ENCODE measurements around the gene WSB2. TPM values are rescaled to one million over a fixed set of nuclear protein-coding genes. Genes with fewer than 3 reads are reported as not detected.

WSB2 gene
- total and polyA plus RNA-seq, 4 donors: 20.4 to 41.7 (median 28.3) TPM

- no peak for TF ChIP-seq ATF3 (IDR thresholded peaks at IDR 0.05)
- no peak for TF ChIP-seq GABPA (IDR thresholded peaks at IDR 0.05 in 1 of 2, conservative IDR thresholded peaks at IDR 0.05 in 1 of 2)
- no peak for TF ChIP-seq FOXA2 (IDR thresholded peaks at IDR 0.05)
- TF ChIP-seq JUND (IDR thresholded peaks at IDR 0.05): no peak
These were observed 75.8 kb downstream of the WSB2 start (continued) for GRCh38 chr12:117985182-117985581.

Small RNAs within 50 kb of the gene (small RNA-seq; reads per million reads assigned to genes)
- gene AC131159.1: not detected

Other genes with a start within 250 kb of the WSB2 start
- gene KSR2, start 92.2 kb downstream of the WSB2 start, total RNA-seq: under 1 TPM; under 0.01 TPM
- under 1 TPM in 1 of 2 donors, not detected in 1; 0.02 TPM for gene KSR2, start 92.2 kb downstream of the WSB2 start, polyA plus RNA-seq
- 10 to 100 TPM in 1 of 2 donors, 1 to 10 TPM in 1; 7.4 to 26.4 TPM for gene RFC5, start 44.5 kb downstream of the WSB2 start, total RNA-seq
- gene RFC5, start 44.5 kb downstream of the WSB2 start, polyA plus RNA-seq: 1 to 10 TPM; 5.4 to 6.0 TPM
- 10 to 100 TPM in 1 of 2 donors, 1 to 10 TPM in 1; 9.8 to 16.4 TPM for gene VSIG10, start 42.8 kb upstream of the WSB2 start, total RNA-seq
- gene VSIG10, start 42.8 kb upstream of the WSB2 start, polyA plus RNA-seq: 10 to 100 TPM; 11.2 to 12.2 TPM
- gene PEBP1, start 74.9 kb upstream of the WSB2 start, total RNA-seq: 100 to 1,000 TPM; 478 to 546 TPM
- 1,000 to 10,000 TPM in 1 of 2 donors, 100 to 1,000 TPM in 1; 724 to 1,937 TPM for gene PEBP1, start 74.9 kb upstream of the WSB2 start, polyA plus RNA-seq

Measured in liver (tissue), 6 donors.